Measurements from ENCODE around the gene RPL7A.
"Not testable (repeated sequence)": the region's sequence is repeated elsewhere in the genome, so short reads cannot be mapped to it uniquely, and the experiment has no call there.

Gene RPL7A

DNA sequence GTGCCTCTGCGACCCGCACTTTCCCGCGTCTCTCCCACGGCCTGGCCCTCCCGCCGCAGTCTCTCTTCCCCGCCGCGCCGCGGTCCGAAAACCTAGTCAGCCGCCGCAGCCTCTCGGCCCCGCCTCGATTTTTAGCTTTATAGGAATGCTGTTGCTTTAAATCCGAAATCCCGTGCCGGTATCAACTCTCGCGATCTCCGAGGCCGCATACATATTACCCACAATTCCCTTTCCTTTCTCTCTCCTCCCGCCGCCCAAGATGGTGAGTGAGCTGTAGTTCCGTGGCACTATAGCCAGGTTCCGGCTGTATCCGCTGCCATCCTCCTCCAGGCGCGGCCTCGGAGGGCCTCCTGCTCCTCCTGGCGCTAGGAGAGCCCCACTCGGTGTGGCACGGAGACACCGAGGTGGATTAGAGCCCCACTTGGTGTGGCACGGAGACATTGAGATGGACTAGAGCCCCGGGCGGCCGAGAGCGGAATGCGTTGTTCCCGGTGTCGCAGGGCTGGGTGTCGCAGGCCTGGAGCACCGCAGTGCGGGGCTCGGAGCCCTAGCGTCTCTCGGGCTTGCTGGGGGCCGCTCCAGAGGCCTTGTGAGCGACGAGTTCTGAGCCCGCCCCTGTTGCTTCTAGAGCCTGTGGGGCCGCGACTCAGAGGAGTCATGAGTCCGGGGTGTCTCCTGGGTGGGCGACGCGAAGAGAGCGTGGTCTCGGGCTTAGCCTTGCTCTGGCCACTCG is at the start of gene RPL7A, which contains the start of gene MED22:
Gene RPL7A (plus strand): TSS at position 234 of the 733 bp plus-strand sequence. CDS start 26 bp downstream, at position 260.
Gene MED22 (minus strand): TSS at position 147 of the 733 bp plus-strand sequence. CDS start 1,469 bp downstream, outside the sequence.
- DNase-seq (ENCODE audit: low read depth in 1 of 2, low spot score in 1 of 2) = peak; percentile 78 to 93

DNA sequence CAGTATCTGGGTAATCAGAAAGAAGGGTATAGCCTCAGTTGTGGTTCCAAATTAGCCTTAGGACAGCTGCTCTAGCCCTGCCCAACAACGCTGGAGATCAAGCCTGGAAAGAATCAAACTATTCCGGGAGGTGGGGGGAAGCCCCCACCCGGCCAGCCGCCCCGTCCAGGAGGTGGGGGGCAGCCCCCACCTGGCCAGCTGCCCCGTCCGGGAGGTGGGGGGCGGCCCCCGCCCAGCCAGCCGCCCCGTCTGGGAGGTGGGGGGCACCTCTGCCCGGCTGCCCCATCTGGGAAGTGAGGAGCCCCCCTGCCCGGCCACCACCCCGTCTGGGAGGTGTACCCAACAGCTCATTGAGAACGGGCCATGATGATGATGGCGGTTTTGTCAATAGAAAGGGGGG is 48.0 kb upstream of the RPL7A start:
- not testable (repeated sequence) for DNase-seq (ENCODE audit: low read depth in 1 of 2, low spot score in 1 of 2)

DNA sequence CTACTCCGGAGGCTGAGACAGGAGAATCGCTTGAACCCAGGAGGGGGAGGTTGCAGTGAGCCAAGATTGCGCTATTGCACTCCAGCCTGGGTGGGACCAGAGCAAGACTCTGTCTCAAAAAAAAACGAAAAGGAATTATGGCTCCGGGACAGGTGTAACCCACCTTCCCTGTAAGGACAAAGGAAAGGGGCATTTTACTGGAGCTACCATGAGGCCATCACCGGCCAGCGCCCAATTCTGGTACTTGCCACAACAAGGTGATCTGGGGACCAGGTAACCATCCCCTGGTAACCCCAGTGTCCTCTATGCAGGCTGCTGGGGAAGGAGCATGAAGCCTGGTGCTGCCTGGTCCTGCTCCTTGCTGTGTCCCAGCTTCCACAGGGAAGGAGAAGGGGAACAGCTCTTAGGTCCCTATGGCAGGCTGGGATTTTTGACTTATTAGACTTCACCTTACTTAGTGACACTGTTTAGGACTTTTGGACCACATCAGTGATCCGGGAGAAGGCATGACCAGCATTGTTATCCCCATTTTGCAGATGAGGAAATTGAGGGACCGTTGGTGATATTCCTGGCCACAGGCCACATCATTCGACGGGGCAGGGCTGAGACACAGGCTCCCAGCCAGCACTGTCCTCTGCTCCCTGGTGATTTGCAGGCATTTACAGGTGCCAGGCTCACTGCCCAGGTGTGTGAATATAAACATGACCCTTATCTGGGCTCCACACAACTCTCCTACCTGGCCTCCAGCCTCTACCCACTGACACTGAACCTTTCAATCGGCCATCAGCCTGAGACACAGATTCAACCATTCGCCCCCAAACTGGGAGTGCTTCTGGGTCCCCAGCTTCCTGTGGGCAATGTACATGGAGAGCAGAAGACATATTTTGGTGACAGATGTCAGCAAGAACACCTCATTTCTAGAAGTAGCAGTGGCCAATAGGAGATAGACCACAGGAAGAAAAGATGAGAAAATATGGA is 46.5 kb upstream of the RPL7A start:
- no peak for DNase-seq (ENCODE audit: low read depth in 1 of 2, low spot score in 1 of 2)

DNA sequence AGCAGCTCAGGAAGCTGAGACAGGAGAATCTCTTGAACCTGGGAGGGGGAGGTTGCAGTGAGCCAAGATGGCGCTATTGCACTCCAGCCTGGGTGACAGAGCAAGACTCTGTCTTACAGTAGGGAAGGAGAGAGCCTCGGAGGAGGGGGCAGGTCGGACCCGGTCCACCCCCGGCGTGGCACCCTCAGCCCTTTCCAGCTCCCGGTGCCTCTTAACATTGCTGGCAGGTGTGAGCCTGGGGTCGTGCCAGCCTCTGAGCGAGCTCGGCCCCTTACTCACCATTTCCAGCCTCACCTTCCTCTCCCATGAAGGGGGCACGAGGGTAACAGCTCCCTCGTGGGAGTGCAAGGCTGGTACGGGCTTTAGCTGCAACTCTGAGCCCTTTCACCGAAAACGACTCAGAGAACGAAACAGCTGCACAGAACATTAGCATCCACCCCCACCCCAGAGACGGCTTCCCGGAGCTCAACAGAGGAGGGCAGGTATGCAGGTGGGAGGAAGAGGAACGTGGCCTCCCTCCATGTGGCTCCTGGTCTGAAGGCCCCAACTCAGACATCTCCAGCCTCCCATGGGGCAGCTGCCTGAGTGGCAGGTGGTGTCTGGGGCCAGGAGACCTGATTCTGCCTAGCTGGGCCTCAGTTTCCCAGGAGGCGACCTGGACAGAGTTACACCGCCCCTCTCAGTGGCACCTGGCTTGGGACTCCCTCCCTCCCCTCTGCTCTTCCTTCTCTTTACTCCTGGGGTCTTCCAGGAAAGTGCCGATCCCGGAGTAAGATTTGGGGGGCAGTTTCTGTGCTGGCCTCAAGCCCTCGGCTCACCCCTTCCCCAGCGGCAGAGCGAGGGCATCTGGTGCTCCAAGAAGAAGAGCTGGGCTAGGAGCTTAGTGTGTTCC is 44.5 kb upstream of the RPL7A start:
- no peak for DNase-seq (ENCODE audit: low read depth in 1 of 2, low spot score in 1 of 2)

DNA sequence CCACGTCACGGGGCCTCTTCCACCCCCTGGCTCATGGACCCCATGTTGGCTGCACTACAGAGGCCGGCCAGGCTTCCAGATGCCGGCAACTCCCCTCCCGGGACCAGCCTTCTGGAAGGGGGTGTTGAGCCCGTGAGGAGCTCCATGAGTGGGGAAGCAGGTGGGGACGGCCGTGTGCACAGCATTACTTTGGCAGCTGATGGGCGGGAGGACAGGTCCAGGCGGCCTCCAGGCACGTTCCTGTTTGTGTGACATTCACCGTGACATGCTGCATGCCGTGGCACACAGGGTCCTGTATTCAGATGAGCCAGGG is 43.9 kb upstream of the RPL7A start:
- no peak for DNase-seq (ENCODE audit: low read depth in 1 of 2, low spot score in 1 of 2)

DNA sequence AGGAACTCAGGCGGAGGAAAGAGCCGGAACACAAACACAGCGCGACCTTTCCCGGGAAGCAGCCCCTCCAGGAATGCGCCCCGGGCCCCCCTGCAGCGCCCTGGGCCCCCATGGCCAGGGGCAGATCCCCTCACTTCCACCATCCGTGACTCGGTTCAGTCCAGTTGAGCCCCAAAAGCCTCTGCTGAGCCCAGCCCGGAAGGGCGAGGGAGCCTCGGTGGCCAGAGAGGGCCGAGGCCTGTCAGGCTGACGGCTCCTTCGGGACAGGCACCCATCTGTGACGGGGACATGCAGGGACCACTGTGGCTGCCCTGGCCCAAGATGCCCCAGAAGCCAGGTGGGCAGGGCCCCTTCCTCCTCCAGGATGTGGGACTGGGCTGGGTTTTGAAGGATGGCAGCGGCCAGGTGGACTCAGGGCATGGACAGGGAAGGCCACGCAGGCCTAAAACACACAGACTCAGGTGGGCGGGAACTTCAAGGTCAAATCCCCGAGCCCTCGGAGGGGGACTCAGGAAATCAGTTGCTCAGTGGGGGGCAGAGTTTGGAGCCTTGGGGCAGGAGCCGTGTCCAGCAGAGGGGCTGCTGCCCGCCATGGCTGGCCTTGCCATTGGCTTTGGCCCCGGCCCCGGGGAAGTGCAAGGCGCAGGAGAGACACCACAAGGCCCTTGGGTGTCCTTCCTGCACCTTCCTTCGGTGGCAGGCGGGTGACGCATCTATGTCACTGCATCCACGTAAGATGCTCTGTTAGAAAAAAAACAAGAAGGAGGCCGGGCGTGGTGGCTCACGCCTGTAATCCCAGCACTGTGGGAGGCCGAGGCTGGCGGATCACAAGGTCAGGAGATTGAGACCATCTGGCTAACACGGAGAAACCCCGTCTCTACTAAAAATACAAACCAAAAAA is 43.3 kb upstream of the RPL7A start:
- no peak for DNase-seq (ENCODE audit: low read depth in 1 of 2, low spot score in 1 of 2)

DNA sequence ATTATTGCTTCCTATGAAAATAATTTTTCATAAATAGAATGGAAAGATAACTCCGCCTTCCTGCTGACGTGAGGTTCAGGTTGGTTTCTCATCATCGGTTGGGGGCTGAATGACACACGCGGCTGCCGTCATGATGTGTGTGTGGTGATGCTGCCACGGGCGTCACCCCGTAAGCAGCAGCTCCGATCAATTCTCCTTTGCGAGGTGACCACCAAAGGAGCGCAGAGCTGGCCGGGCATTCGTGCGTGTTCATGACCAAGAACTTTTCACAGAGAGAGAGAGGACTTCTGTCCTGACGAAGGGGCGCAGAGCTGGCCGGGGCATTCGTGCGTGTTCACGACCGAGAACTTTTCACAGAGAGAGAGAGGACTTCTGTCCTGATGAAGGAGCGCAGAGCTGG is 42.3 kb upstream of the RPL7A start:
- DNase-seq (ENCODE audit: low read depth in 1 of 2, low spot score in 1 of 2) = no peak

DNA sequence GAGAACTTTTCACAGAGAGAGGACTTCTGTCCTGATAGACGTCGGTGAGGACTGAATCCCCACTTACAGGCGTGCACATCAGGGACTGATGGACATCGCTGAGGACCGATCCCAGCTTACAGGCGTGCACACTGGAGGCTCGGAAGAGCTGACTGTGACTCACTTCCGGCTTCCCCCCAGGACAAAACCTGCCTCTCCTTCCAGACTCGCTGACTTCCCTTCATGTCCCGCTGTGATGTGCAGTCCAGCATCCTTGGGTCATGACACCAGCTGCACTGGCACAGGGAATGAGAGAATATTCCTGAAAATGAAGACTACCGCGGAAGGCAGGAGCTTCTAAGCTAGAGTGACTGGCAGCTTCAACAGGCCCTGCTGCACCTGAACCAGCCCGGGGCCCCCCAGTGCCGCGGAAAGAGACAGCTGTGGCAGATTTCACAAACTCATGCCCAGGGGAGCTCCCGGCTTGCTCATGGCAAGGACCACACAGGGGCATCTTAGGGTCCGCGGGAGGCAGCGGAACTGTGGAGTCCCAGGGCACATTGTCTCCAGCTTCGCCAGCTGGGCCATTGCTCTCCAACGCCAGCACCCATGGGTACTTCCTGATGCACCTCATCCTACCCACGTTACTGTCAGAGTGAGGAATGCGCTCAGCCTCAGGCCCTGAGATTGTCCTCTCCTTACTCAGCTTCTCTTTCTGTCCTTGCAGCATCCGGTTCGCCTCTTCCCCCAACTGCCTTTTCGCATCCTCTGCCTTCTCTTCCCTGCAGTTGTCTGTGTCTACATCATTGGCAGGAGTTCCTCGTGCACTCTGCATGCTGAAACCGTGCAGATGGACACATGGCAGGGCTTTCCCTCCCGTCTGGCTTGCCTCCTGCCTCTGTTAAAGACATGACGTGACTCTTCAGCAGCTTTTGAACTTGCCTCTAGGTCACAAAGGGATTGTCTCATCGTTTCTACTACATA is 41.5 kb upstream of the RPL7A start:
- DNase-seq (ENCODE audit: low read depth in 1 of 2, low spot score in 1 of 2) = no peak

DNA sequence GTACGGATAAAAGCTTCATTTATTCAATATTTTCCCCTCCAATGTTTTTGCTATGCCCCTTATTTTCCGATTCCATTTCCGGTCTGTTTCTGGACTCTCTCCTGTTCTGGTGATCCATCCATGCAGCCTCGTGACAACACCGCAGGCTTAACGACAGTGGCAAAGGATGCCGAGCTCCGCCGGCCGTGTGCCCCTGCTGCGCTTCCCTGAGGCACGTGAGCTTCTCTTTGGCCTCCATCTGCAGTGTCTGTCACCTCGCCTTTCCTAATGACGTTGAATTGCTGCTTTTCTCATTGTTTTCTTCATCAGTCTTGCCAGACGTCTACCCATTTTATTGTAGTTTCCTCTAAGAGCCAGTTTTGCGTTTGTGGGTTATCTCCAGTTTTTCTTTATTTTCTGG is 40.7 kb upstream of the RPL7A start:
- no peak for DNase-seq (ENCODE audit: low read depth in 1 of 2, low spot score in 1 of 2)

DNA sequence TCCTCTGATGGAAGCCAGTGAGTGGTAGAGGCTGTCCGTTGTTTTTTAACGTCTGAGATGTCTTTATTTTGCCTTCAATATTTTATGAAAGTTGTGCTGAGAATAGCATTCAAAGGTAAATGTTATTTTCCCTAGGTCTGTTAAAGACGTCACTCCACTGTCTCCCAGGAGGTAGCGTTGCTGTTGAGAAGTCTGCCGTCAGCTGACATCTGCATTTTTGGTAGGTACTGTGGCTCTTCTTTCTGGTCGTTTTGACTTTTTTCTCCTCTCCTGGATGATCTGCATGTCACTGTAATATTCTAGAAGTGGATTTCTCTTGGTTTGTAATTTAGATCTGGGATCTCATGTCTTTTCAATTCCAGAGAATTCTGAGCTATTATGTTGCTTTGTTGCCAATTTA is 38.4 kb upstream of the RPL7A start:
- DNase-seq (ENCODE audit: low read depth in 1 of 2, low spot score in 1 of 2) = no peak

DNA sequence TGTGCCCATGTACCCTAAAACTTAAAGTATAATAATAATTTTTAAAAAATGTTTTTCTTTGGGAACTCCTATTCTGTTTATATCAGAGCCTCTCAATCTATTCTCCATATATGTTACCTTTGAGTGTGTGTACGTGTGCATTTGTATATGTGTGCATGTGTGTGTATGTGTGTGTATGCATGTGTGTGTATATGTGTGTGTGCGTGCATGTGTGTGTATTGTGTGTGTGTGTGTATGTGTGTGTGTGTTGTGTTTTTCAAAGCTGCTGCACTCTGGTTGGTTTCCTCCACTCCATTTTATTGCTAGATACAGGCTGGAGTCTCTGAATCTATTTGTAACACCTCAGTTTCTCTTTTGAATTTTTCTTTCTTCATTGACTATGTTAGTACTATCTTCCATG is 32.0 kb upstream of the RPL7A start:
- no peak for DNase-seq (ENCODE audit: low read depth in 1 of 2, low spot score in 1 of 2)

DNA sequence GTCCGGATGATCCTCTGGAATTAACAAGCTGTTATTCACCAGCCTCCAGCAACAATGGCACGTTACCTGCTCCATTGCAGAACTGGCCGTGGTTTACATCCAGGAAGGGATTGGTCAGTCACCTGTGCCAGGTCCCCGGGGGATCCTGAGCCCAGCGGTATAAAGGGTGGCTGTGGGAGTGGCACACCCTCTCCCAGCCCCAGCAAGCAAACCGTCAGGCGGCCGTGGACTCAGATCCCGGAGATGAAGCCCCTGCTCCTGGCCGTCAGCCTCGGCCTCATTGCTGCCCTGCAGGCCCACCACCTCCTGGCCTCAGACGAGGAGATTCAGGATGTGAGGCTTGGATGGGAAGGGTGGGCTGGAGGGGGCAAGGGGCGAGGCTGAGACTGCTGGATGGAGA is 30.5 kb upstream of the RPL7A start:
- DNase-seq (ENCODE audit: low read depth in 1 of 2, low spot score in 1 of 2) = not testable (repeated sequence)

DNA sequence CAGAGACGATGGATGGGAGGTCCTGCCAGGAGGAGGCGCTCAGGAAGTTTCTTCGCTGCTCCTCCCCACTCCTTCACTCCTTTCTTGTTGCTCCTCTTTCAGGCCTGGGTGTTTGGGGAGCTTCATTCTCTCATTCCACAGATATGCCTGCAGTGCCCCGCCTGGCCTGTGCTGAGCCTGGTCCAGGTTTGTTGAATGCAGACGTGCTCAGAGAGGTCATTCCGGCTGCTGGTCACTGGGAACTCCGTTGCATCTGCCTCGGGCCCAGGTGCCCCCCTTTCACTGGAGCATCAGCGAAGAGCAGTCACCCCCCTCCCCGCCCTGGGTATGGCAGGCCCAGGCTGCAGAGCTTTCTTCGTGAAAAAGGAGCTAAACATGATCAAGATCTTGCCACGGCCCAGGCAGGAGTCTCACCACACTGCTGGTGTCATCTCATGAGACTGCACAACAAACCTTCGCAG is 27.6 kb upstream of the RPL7A start:
- no peak for DNase-seq (ENCODE audit: low read depth in 1 of 2, low spot score in 1 of 2)

DNA sequence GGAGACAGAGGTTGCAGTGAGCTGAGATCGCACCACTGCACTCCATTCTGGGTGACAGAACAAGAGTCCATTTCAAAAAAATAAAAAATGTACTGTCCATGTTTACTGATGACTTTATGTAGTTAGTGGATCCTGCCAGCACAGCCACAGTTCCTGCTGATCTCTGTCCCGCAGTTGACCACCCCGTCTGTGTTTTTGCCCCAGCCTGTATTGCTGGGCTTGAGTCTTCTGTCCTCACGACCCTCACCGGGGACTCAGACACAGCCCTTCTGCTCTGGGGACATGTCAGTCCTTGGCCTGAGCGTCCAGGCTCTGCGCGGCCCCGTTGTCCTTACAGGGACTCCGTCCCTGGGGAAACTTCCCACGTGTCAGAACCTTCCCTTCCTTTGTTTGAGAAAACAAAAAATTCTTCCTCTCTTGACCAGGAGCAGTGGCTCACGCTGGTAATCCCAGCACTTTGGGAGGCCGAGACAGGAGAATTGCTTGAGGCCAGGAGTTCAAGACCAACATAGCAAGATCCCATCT is 26.5 kb upstream of the RPL7A start:
- DNase-seq (ENCODE audit: low read depth in 1 of 2, low spot score in 1 of 2) = no peak

DNA sequence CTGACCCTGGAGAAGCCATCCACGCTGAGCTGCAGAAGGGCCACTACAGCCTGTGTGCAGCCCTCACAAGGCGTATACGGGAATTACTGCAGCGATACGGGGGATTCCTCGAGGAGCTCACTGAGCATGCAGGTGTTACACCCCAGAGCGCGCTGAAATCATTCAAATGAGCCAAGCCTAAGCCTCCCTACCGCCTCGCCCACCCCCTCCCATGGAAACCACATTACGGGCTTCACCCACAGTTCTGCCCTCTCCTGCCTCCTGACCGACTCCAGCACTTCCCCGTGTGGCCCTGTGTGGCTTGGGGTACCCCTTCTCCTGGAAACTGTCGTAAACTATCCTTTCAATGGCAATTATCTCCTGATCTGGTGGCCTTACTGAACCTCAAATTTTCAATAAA is 25.3 kb upstream of the RPL7A start:
- no peak for DNase-seq (ENCODE audit: low read depth in 1 of 2, low spot score in 1 of 2)

DNA sequence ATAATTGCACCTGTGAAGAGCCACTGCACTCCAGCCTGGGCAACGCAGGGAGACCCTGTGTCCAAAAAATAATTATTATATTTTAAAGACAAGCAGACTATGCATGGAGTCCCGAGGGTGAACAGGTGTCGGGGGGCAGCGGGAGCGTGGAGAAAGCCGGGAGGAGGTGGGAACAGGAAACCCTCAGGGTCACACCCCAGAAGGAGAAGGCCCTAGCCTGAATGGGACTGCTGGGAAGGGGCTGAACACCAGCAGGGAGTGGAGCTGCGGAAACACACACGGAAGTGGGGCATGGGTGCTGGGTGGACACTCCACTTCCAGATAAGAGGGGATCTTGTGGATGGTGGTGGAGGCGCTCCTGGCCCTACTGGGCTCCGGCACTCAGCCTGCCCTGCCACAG is 24.8 kb upstream of the RPL7A start:
- DNase-seq (ENCODE audit: low read depth in 1 of 2, low spot score in 1 of 2) = no peak

DNA sequence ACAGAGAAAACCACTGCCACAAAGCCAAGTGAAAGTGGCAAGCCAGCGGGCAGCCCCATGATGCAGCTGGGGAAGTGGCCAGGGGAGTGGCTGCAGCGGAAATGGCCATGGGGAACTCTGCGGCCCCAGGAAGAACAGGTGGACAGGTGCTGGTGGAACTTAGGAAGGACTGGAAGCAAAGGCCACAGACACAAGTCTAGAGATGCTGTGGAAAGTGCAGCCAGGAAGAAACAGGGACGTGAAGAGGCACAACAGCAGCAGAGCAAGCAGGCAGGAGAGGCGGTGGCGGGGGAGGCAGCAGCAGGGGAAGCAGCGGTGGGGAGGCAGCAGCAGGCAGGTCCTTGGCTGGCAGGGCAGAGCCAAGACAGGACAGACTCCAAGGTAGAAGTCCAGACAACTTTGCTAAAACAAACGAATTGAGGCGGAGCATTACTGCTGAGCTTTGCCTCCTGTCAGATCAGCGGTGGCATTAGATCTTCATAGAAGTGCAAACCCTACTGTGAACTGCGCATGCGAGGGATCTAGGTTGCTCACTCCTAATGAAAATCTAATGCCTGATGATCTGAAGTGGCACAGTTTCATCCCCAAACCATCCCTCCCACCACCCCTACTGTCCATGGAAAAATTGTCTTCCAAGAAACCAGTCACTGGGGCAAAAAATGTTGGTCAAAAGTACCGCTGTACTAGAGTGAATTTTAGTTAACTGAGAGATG is 23.9 kb upstream of the RPL7A start:
- no peak for DNase-seq (ENCODE audit: low read depth in 1 of 2, low spot score in 1 of 2)

DNA sequence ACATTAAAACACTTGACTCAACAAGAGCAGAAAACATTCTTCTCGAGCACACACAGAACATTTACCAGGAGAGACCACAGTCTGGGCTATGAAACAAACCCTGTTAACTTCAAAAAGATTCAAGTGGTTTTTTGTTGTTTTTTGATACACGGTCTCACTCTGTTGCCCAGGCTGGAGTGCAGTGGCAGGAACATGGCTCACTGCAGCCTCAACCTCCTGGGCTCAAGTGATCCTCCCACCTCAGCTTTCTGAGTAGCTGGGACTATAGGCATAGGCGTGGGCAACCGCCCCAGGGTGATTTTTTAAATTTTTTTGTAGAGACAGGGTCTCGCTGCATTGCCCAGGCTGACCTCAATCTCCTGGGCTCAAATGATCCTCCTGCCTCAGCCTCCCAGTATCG is 21.0 kb upstream of the RPL7A start:
- not testable (repeated sequence) for DNase-seq (ENCODE audit: low read depth in 1 of 2, low spot score in 1 of 2)
